GM12874 (cell line): ENCODE measurements around the gene CTXND2.

ENCODE experiments used
- TF ChIP-seq, protein P1 (sequence below): IDR thresholded peaks from 2 replicates; pipeline ENCODE4 v1.5.1; 2011; ENCODE audit warnings: low read depth, mild to moderate bottlenecking, control low read depth, low read length, moderate library complexity; ENCODE audit not compliant: insufficient read depth

The CTXND2 gene

DNA sequence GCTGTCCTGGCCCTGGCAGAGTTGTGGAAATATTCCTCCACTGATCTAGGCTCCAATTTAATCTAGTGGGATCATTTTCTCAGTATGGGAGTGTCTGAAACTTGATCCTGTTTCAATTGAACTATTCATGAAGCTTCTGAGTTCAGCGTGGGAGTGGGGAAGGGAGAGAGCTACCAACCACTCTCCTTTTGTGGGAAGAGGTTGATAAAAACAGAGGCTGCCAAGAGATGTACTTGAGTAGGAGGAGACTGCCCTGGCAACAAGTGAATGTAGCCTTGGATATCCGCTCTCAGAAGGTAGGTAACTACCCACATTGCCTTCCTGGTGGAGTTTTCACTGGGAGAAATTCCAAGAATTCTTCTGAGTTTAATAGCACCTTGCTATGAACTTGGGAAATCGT lies at the start of gene CTXND2:
Gene CTXND2 (plus strand): TSS at position 119 of the 400 bp plus-strand sequence. CDS start 25,179 bp downstream, outside the sequence.
- TF ChIP-seq, protein P1, sequence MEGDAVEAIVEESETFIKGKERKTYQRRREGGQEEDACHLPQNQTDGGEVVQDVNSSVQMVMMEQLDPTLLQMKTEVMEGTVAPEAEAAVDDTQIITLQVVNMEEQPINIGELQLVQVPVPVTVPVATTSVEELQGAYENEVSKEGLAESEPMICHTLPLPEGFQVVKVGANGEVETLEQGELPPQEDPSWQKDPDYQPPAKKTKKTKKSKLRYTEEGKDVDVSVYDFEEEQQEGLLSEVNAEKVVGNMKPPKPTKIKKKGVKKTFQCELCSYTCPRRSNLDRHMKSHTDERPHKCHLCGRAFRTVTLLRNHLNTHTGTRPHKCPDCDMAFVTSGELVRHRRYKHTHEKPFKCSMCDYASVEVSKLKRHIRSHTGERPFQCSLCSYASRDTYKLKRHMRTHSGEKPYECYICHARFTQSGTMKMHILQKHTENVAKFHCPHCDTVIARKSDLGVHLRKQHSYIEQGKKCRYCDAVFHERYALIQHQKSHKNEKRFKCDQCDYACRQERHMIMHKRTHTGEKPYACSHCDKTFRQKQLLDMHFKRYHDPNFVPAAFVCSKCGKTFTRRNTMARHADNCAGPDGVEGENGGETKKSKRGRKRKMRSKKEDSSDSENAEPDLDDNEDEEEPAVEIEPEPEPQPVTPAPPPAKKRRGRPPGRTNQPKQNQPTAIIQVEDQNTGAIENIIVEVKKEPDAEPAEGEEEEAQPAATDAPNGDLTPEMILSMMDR: no peak

DNA sequence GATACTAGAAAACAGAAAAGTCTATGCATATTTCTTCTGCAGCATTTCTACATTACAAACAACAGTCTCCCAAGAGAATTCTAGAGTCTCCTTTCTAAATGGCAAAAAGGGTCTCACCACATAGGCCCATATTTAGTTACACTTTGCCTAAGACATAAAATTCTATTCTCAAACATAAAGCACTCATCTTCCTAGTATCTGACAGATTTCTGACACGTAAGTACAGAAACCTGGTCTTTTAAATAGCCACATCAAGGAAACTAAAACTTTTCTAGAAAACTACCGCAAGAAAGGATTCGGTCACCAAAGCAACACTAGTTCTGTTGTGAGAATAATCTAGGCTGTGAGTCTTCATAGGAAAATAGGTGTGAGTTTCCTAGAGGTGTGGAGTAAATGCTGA lies 45.3 kb upstream of the CTXND2 start:
- TF ChIP-seq, protein P1: no peak

DNA sequence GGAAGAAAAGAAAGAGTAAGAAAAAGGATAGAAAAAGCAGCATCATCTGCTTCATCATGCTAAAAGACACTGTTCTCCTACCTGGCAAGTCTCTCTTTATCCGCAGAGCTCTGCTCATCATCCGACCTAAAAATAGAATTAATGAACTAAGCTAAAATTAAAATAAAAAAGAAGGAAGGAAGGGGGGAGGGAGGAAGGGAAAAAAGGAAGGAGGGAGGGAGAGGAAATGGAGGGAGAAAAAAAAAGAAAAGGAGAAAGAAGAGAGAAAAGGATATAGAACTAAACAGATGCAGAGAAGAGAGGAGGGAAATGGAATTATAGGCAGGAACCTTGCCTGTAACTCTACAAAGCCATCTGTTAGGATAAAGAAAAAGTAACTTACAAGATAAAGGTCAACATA lies 44.6 kb upstream of the CTXND2 start:
- TF ChIP-seq, protein P1: no peak

DNA sequence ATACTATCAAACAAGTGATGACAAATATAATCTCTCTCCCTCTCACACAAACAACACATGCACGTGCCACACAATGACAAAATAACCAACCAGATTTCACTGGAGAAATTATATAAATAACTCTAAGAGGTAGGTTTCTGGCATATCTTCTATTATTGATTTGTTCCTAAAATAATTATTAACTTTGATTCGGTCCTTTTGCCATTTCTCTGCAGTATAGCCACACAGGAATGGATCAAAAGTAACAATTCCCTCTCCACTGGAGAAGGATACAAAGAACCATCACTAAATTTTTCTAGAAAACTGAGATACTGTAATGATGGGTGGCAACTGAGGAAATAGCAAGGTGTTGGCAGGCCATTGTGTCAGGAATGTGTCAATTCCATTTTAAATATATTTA lies 44.0 kb upstream of the CTXND2 start:
- TF ChIP-seq, protein P1: no peak

DNA sequence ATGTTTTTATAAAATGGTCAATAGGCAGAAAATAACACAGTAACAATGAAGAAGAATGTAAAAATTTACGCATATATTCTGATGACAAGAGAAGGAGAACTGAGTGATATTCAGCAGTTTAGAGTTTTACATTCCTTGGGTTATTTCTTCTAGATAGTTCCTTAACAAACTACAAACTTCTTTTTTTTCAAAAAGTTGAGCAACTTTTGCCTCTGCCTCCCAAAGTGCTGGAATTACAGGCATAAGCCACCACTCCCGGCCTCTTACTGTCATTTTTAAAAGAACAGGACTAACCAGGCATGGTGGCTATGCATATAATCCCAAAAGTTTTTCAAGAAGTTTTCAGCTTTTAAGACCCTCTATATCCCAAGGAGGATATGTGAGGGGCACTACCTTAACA lies 43.5 kb upstream of the CTXND2 start:
- TF ChIP-seq, protein P1: no peak

DNA sequence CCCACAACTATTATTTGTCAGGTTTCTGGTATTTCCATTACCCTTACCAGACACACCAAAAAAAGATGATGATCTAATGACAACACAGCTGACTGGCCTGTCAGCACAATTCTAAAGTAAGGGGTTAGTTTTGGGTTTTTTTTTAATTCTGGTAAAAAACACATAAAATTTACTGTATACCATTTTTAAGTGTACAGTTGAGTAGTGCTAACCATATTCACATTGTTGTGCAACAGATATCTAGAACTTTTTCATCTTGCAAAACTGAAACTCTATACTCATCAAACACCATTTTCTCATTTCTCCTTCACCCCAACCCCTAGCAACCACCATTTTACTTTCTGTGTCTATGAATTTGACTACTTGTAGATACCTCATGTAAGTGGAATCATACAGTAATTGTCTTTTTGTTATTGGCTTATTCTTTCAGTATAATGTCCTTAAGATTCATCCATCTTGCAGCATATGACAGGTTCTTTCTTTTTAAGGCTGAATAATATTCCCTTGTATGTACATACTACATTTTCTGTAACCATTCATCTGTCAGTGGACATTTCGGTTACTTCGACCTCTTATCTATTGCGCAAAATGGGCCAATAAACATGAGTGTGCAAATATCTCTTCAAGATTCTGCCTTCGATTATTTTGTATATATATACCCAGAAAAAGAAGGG lies 40.3 kb upstream of the CTXND2 start:
- TF ChIP-seq, protein P1: no peak

DNA sequence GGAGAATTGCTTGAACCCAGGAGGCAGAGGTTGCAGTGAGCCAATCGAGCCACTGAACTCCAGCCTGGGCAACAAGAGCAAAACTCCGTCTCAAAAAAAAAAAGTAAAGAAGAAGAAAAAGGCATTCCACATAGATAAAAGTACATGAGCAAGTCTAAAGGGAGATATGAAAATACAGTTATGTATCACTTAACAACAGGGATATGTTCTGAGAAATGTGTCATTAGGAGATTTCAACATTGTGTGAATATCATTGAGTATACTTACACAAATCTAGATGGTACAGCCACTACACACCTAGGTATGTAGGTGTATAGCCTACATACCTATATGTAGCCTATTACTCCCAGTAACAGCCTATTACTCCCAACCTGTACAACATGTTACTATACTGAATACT lies 23.2 kb upstream of the CTXND2 start:
- TF ChIP-seq, protein P1: no peak

DNA sequence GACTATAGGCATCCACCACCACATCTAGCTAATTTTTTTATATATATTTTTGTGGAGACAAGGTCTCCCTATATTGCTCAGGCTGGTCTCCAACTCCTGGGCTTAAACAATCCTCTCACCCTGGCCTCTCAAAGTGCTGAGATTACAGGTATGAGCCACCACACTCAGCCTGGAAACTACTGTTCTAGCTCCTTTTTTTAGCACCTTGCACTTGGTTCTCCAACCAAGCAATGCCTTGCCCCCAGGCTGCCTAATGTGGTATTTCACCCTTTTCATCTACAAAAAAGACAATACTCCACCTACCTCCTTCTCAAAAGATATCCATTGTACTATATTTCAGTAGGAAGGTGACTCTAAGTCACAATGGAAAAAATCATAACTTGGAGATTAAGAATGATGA lies 17.3 kb upstream of the CTXND2 start:
- TF ChIP-seq, protein P1: no peak
